Fibroblast of skin of abdomen (primary cell): ENCODE measurements around the gene DNASE1L2. TPM values are rescaled to one million over a fixed set of nuclear protein-coding genes. Genes with fewer than 3 reads are reported as not detected.
"Not testable (repeated sequence)": the region's sequence is repeated elsewhere in the genome, so short reads cannot be mapped to it uniquely, and the experiment has no call there.

Source experiments
- DNase-seq: peaks from one replicate; pipeline ENCODE4 v3.0.0-alpha.2; 2013
- polyA plus RNA-seq, 2 experiments: library from polyadenylated mRNA; unstranded; fragments of 120-200 nt; gene quantifications; one replicate each; pipeline ENCODE4 v1.2.1, GENCODE V29; 2013; ENCODE audit not compliant: insufficient read length in 2 of 2

DNASE1L2 gene, protein sequence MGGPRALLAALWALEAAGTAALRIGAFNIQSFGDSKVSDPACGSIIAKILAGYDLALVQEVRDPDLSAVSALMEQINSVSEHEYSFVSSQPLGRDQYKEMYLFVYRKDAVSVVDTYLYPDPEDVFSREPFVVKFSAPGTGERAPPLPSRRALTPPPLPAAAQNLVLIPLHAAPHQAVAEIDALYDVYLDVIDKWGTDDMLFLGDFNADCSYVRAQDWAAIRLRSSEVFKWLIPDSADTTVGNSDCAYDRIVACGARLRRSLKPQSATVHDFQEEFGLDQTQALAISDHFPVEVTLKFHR
- polyA plus RNA-seq (2013, experiment 1 of 2; ENCODE audit: insufficient read length), result 0.26 TPM
- 0.32 TPM for polyA plus RNA-seq (2013, experiment 2 of 2; ENCODE audit: insufficient read length)

DNA sequence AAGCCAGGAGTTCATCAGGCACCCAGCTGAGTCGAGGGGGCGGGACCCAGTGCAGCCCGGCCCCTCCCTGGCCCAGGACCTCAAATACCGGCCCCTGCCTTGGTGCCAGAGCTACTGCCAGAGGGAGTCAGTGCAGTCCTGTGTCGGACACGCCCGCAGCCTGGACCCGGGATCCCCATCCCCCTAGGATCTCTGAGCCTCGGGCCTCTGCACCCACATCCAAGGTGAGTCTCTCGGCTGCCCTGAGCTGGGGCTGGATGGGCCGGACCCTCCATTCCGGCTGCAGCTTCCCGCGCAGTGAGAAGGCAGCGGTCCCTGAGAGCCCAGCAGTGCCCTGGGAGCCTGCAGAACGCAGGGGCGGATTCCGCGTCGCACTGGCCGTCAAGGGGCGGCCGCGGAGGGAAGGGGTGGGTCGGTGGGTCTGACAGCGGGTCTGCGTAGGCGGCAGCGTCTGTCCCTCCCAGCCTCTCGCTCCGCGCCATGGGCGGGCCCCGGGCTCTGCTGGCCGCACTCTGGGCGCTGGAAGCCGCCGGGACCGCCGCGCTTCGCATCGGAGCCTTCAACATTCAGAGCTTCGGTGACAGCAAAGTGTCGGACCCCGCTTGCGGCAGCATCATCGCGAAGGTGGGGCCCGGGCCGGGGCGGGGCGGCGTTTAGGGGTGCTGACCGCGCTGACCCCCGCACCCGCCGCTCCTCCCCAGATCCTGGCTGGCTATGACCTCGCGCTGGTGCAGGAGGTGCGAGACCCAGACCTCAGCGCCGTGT, at the start of gene DNASE1L2:
Gene DNASE1L2 (plus strand): TSS at position 108 of the 765 bp plus-strand sequence. CDS start 373 bp downstream, at position 481.
- DNase-seq, result no peak

DNA sequence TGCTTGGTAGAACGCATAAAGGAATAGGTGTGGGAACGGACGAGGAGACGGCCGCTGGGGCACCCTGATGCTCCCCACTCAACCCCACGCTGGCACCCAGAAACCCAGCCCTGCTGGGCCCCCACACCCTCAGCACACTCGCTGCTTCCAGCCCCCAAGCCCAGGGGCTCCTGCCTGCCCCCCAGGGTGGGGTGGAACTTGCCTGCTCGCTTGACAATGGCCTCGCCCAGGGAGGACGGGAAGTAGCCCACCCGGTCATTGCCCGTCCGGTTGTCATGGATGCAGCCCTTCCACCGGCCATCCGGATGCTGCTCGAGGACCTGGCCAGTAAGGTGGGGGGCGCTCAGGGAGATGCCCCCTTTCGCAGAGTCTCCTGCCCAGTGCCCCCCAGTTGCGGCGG, 49.7 kb upstream of the DNASE1L2 start:
- DNase-seq, result no peak

DNA sequence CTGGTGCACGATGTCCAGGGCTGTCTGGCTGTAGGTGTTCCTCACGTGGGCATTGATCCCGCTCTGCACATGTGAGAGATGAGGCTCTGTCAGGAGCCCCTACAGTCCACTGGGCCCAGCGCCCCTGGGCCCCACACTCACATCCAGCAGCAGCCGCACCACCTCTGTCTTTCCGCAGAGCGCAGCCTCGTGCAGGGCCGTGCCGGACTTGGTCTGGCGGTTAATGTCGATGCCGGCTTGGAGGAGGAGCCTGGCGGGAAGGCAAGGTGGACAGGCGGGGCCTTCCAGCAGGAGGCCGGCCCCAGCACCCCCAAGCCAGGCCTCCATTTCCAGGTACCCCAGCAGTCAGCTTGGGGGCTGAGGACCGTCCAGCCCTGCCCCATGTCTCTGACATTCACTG, 49.0 kb upstream of the DNASE1L2 start:
- no peak for DNase-seq

DNA sequence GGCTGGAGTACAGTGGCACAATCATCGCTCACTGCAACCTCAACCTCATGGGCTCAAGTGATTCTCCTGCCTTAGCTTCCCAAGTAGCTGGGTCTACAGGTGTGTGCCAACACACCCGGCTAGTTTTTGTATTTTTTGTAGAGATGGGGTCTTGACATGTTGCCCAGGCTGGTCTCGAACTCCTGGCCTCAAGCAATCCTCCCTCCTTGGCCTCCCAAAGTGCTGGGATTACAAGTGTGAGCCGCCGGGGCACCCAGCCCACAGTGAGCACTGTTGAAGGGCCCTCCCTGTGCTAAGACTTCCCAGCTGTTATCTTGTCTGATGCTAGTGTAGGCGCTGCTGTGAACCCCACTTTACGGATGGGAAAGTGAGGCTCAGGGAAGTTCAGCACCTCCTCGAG, 47.8 kb upstream of the DNASE1L2 start:
- no peak for DNase-seq

DNA sequence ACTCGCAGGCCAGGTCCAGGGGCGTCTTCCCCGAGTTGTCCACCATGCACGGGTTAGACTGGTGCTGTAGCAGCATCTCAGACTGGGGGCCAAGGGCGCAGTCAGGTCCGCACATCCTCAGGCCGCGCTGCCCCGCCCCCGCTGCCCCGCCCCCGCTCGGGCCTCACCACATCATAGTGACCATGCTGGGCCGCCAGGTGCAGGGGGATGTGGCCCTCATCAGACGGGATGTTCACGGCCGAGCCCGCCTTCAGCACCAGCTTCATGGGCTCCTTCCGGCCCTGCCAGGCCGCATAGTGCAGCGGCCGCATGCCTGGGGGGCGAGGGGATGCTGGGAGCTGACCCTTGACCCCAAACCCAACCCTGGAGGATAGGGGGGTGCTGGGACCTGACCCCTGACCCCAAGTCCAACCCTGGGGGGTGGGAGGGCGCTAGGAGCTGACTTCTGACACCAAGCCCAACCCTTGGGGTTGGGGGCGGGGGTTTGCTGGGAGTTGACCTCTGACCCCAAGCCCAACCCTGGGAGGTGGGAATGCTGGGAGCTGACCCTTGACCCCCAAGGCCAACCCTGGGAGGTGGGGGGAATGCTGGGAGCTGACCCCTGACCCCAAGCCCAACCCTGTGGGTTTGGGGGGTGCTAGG, 46.9 kb upstream of the DNASE1L2 start:
- DNase-seq, result no peak

DNA sequence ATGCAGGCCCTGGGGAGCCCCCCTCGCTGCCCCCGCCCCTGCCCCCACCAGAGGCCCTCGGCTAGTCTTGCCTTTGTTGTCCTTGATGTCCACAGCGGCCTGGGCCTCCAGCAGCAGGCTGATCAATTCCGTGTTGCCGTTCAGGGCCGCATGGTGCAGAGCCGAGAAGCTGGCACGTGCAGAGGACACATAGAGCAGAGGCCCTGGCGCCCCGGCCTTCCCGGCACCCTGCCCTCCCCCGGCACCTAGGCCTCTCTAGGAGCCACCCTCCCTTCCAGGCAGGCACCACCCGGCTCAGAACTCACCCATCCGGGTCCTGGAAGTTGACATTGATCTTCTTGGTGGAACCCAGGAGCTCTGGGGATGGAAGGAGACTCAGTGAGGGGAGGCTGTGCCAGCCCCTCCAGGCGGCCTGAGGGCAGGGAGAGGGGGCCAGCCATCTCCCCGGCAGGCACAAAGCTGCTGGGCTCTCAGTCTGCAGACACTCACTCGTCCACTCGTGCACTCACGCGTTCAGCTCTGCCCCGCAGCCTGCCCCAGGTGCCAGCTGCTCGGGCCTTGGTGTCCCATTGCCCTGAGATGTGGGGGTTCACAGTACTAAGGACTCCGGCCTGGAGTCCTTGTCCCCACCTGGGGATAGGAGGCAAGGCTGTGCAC, 46.1 kb upstream of the DNASE1L2 start:
- DNase-seq, result no peak

DNA sequence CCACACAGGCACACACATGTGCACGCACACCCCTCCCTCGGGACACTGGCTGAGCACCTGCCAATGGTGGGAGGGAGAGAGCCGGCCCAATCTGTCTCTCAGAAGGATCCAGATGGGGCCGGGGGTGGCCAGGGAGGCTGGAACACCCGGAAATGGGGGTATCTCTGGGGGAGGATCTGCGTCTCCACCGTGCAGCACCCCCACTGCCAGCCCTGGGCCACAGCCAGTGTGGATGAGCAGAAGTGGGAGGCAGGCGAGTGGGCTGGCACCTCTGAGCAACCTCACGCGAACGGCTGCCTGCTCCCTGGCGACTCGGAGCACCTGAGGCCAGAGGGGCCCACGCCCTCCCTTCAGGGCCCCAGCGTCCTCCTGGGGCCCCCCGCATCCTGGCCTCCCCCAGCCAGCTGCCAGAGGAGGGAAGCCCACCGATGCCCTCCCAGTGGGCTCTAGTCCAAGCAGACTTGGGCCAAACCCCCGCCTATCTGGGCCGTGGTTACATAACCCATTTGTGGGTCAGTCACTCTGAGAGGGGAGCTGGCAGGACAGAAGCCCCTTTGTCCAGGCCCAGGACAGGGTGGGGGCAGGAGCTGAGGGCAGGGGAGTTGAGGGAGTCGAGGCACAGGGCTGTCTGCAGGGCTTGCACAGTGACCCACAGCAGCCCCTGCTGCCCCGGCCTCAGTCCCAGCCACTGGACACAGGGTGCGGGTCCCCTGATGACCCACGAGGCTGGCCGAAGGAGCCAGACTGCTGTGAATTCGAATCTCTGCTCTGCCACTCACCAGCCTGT, 45.4 kb upstream of the DNASE1L2 start:
- DNase-seq, result no peak

DNA sequence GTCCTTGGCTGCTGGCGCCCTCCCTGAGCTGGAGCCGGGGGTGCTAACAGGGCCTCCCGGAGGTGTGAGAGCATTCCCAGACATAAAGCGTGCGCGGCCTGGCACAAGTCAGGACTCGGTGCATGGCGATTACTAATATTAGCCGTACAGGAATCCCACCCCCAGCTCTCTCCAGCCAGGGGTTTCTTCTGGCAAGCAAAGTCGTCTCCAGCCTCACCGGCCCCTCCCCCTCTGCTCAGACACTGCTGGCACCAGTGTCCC, 44.9 kb upstream of the DNASE1L2 start:
- no peak for DNase-seq

DNA sequence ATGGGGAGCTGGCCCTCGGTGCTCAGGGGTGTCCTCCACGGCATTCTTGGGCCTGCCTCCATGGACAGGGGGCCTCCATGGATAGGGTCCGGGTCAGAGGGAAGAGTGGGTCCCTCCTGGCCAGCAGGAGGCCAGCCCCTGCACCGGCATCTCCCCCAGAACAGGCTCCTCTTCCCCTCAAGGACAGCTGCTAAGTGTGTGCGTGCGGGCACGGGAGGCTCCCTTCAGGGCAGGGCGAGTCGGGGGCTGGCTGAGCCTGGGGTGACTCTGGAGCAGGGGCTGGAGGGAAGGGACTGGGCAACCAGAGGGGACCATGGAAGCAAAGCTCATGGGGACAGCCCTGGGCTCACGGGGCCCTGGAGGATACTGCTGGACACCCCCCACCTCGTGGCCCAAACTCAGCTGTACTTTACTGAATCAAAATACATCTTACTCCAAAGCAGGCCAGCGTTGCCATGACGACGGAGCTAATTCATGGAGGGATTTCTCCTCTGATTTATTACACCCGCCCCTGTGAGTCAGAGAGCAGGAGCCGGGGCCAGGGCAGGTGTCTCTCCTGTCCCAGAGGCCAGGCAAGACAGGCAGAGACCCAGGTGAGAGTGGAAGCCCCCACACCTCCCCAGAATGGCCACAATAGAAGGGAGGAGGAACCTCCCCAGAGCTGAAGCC, 41.9 kb upstream of the DNASE1L2 start:
- peak; percentile 57 for DNase-seq

DNA sequence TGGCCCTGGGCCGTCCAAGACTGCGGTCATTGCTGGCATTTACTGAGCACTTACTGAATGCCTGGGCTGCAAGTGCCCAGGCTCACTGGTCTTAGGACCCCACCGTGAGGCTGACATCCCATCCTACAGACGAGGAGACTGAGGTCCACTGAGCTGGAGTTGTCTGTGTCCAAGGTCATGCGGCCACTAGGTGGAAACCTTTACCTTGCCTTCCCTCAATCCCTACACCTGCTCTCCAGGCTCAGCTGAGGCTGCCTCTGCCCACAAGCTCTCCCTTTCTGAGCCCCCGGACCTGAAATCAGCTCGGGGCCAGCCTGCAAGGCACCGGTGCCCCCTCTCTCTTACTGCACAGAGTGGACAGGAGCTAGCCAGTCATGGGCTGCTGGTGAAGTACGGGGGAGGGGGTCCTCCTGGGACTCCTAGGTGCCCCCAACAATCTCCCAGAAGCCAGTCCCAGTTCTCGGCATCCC, 41.4 kb upstream of the DNASE1L2 start:
- DNase-seq, result peak; percentile 20

DNA sequence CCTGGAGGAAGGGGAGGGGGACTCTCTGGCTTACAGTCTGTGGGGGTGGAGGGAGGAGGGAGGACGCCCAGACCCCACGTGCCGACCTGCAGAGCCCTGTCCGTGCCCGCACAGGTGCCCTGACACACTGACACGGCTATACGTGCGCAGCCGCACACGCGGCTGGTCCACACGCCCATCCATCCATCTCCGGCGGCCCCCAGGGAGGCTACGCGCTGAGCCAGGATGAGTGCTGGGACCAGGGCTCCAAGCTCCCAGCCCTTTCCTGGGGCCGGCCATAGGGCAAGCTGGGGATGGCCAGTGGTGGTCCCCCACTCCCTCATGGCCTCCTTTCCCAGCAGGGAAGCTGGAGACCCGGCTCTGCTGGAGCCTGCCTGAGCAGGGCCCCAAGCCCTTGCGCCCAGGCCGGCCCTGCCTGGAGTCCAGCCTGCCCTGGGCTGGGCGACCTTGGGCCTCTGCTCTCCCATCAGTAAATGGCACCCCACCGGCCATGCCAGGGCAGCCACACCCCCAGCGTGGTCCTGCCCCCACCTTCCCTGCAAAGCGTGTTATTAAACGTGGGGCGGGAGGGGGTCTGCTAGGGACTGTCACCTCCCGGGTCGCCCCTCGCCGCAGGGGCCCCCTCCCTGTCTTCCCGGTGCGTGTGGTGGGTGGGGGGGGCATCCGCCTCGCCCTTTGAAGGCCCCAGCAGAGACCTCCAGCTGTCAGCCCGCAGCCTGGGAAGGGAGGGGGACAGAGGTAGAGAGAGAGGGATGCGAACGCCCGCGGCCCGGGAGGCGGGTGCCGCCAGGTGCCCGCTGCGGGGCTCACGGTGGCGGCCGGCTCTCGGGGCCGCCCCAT, 40.7 kb upstream of the DNASE1L2 start:
- DNase-seq, result no peak

DNA sequence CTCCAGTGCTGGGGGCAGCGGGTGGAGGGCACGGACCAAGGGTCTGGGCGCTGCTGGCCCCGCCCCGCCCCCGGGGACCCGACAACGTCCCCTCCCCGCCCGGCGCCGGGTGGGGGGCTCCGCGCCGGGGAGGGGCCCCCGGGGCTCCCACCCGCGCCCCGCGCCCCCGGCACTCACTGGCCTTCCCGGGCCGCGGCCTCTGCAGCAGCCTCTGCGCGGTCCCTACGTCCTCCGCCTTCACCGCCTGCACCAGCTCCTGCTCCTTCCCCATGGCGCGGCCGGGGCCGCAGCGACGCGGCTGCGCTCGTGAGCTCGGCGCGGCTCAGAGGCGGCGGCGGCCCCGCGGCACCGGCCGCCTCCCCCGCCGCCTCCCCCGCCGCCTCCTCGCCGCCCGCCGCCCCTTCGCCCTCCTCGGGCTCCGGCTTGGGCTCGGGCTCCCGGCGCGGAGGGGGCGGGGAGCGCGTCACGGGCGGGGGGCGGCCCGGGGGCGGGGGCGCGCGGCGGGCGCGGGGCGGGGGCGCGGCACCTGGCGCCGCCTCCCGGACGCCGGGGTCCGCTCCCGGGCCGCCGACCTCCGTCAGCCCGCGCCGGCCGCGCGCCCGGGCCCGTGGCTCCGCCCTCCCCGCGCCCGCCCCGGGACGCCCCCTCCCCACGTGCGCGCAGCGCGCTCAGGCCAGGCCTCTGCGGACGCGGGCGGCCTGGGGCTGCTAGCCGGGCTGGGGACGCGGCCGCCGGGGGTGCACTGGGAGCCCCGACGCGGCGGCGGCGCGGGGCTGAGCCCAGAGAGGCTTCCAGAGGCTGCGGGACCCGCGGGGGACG, 39.9 kb upstream of the DNASE1L2 start, which contains the start of gene CASKIN1:
Gene CASKIN1 (minus strand): TSS at position 444 of the 819 bp plus-strand sequence. CDS start 173 bp downstream, at position 271.
- DNase-seq, result no peak

DNA sequence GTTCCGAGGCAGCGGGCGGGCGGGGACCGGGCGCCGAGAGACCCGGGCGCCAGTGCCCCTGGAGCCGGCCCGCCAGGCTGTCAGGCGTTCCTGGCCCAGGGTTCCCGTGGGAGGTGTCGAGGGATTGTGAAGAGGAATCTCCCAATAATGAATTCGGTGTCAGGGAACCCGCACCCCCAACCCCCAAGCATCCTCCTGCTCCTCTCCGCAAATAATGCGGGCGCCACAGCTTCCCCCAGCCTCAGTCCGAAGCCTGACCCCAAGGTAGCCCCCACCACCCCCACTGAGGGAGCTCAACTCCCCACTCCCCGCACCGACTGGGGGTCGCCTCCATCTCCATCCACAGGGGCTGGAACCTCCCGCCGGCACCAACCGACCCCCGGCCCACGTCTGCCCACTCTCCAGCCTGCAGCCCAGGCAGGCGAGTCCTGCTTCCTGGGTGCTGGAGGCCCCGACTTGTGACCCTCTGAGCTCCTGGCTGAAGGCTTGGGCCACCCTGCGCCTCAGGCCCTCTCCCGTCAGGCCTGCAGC, 39.2 kb upstream of the DNASE1L2 start:
- DNase-seq, result no peak

DNA sequence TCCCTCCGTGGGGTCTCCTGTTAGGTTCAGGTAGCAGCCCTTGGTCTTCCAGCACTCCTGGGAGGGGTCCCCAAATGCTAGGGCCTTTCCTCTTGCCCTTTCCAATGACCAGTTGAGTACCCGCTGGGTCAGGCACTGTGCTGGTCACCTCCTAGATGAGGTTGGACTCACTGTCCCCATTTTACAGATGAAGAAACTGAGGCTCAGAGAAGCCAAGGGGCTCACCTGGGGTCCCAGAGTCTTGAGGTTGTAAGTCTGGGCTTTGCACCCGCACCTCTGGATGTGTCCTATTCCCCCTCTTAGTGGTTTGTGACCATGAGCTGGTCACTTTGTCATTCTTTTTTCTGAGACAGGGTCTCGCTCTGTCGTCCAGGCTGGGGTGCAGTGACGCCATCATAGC, 38.5 kb upstream of the DNASE1L2 start:
- no peak for DNase-seq

DNA sequence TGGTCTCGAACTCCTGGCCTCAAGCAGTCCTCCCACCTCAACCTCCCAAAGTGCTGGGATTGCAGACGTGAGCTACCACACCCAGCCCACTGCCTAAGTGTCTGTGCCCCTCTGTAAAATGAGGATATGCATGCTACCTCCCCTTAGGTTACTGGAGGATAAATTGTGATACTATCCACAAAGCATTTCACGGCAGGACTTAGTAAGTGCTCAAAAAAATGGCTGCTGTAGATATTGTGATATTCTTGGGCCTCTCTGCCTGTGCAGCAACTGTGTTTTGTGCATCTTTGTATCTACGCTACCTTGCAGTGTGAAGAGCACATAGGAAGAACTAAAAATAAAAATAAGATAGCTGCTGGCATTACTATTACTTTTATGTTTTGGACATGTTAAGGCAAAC, 38.0 kb upstream of the DNASE1L2 start:
- DNase-seq, result no peak

DNA sequence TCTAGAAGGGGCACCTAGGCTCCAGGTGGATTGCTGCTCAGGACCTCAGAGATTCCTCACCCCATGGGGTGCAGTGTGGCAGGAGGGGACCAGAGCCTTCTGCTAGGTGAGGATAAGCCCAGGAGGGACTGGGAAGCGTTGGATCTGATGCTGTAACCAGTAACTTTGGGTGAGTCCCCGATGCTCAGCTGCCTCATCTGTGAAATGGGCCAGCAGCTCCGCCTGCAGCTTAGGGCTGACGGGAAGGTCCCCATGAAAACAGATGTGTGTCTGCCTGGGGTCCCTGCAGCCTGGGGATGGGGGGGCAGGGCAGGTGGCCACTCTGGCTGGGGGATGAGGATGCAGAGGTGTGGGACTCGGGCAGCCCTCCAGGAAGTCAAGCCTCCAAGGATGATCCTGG, 37.1 kb upstream of the DNASE1L2 start:
- no peak for DNase-seq

DNA sequence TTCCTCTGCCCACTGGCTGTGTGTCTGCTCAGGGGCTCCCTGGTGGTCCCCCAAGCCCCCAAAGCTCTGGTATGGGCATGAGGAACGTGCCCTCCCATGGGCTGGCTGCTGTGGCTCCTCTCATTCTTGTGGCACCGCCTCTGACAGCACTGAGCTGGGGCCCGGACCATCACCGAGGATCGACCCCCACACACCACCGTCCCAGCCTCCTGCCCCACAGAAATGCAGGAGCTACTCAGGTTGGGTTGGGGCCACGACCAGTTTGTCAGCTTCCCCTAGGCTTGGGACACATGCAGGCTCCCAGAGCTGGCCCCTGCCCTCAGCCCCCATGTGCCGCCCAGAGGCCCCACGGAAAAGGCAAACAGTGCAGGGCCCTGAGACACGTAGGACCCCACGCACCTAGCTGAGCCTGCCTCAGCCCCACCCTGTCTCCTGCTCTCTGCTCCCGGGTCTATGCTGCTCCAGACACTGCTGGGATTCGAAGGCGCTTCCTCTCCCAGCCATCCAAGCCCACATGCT, 36.6 kb upstream of the DNASE1L2 start:
- no peak for DNase-seq

DNA sequence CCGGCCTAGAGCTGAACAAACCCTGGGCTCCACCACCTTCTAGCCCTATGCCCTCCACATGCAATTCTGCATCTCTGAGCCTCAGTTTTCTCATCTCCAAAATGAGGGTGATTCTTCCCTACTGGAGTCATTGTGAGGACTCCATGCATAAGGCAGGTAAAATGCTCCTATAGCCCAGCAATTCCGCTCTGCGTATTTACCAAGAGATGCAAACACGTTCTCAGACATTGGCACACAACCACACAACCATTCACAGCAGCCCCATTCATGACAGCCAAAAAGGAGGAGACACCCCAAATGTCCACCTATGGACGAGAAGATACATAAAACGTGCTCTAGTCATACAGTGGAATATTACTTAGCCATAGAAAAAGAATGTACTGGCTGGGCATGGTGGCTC, 35.9 kb upstream of the DNASE1L2 start:
- no peak for DNase-seq

DNA sequence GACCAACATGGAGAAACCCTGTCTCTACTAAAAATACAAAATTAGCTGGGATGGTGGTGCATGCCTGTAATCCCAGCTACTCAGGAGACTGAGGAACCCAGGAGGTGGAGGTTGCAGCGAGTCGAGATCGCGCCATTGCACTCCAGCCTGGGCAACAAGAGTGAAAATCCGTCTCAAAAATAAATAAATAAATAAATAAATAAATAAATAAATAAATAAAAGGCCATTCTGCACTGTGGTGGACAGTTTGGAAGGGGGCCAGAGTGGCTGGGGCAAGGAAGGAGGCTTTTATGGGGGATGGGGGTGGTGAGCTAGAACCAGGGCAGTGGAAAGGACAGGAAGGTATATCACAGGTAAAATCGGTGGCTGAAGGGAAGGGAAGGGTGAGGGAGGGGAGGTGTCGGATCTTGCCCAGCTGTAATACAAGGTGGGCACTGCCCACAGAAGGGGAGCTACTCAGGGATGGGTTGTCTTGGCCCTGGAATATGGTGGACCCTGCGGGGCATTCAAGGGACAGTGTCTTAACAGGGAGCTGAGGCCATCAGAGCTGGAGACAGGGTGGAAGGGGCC, 33.0 kb upstream of the DNASE1L2 start:
- DNase-seq, result not testable (repeated sequence)
